HTR-8/SVneo (cell line): ENCODE results near the gene BAIAP2L1.
A peak's percentile ranks its signal among the peaks of the same experiment; 100 is the strongest.

Experiments used
- DNase-seq: peaks from one replicate; pipeline ENCODE4 v3.0.0; 2011; ENCODE audit warnings: low spot score, mixed read lengths; ENCODE audit not compliant: insufficient read length
- FAIRE-seq: peaks from 2 replicates; lab custom pipeline; 2011; peaks lifted over from hg19 to GRCh38; lab: Jason Lieb, UNC

Gene BAIAP2L1

DNA sequence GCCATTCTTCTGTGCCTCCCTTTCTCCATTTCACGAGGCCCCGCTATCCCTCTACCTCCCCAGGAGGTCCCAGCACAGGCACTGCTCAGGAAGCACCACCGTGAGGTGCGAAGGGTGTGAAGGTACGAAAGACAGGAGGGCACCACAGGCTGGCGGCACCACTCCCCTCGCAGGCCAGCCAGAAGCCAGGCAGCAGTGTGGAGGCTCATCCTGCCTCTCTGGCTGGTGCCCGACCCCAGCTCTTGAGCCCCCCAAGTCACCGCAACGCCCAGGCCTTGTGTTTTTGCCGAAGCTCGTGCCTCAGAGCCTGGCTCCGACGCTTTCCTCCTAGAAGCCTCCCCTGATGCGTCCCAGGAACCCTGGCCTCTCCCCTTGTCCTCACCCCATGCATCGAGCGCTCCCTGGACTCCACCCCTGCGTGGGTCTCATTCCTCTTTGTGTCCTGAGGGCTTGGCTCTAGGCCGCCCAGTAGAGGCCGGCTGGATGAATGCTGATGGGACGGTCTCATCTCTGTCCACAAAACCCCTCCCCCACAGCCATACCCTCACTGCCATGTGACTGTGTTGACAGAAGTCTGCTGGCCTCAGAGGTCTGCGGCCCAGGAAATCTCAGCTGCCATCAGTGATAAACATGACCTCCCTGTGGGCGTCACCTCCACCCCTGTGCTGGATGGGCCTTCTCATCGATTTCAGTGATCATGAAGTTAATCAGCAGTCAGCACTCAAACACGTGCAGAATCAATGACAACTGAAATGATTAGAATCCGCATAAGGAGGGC lies 100.1 kb downstream of the BAIAP2L1 start:
- no peak for FAIRE-seq
- DNase-seq: no peak

DNA sequence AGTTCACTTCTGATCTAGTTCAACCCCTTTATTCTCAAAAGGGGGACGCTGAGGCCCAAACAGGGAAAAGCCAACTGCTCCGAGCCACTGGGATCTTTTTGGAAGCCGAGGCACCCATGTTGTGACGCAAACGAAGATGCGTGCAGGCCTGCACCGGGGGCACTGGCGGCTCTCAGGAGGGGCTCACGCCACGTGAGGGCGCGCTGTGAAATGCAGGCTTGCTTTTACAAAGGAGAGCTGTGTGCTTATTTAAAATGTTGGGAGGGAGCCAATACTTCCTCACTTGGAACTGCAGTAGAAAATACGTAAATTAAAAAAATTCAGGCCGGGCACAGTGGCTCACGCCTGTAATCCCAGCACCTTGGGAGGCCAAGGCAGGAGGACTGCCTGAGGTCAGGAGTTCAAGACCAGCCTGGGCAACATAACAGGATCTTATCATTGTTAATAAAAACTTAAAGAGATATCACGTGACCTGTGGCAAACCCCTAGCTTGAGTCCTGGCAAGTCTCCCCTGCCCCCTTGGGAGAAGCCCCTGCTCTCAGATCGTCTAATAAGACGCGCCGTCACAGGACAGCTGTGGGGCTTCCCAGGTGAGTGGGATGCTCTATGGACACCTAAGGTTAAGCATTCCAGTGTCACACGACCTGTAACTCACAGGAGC lies 103.1 kb downstream of the BAIAP2L1 start:
- FAIRE-seq (no peak), DNase-seq (no peak)

DNA sequence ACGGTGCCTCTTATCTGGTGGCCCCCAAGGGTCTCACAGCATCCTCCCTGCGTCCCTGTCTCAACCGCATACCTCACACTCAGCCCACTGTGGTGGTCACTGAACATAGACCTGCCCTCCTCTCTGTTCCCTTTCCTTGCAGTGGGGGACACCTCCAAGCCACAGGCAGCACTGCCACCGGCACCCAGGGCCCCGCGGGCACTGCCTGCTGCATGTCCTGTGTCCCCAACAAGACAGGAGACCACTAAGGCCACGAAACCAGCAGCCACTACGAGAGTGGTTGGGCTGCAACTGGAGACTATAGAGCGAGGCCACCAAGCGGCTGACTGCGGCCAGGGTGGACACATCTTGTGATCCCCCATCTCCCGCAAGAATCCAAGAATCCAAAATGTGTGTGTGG lies 104.1 kb downstream of the BAIAP2L1 start:
- no peak for DNase-seq
- FAIRE-seq: no peak

DNA sequence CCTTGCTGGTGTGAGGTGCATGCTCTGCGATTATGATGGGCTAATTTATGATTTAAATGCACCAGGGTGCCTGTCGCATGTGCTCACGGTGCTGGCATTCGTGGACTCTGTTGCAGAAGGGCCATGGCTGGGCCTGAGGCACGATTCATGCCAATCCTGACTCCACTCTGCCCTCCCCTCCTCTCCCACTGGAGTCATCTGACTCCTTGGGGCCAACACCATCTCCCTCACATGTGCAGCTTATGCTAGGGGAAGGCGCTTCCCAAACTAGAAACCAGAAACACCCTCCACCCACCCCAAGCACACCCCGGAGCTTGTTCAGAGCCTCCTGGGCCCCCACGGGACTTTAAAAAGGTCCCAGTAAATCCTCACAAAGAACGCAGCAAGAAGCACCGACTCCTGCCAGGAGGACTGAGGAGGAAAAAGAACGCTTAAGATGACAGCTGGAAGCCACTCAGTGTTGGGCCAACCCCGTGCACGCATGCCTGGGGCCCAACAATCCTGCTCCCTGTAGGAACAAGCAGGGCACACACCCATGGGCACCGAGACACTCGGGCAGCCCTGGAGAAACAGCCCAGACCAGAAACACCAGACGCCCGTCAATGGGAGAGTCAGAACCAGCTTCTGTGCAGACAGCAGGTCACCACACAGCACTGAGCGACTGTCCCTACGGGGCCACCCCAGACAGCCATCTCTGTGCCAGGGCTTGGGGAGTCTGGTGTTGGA lies 105.3 kb downstream of the BAIAP2L1 start:
- FAIRE-seq (no peak), DNase-seq (no peak)

DNA sequence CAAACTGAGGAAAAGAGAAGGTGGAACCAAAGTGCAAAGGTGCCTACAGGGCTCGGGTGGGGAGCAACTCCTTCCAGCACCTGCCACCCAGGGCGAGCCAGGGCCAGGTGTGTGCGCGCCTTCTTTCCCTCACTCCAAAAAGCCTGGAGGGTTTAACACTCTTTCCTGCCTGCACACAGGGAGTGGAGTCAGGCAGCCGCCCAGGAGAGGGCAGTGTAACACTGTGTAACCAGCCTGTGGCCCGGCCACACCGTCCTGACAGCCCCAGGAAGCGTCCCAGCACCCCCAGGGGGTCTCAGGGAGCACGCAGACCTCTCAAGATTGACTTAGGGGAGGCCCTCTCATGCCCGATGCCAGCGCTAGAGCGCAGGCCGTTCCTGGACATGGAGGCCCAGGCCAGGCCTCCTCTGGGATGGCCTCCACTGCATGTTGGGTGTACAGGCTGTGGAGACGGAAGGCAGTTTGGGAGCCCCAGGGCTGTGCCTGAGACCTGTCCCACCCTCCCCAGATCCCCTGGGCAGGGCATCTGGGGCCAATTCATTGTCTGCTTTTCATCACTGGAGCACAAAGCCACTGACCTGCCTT lies 106.0 kb downstream of the BAIAP2L1 start:
- no peak for FAIRE-seq
- DNase-seq: peak; percentile 71

DNA sequence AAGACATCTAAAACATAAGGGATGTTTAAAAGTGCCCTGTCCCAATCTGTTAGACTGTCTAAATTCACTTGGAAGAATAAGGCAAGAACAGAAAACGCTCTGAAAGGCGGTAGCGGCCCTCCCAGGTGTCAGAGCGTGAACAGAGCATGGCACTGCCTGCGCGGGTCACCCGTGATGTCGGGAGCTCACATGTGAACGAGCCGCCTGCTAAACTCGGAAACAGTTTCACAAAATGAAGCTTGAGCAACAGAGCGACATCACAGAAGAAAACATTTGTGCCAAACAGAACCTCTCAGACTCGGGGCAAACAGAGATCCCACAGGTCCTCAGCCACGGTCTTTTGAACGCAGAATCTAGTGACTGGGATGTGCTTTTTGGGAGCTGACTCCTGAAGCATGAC lies 106.6 kb downstream of the BAIAP2L1 start:
- FAIRE-seq: no peak
- DNase-seq: no peak

DNA sequence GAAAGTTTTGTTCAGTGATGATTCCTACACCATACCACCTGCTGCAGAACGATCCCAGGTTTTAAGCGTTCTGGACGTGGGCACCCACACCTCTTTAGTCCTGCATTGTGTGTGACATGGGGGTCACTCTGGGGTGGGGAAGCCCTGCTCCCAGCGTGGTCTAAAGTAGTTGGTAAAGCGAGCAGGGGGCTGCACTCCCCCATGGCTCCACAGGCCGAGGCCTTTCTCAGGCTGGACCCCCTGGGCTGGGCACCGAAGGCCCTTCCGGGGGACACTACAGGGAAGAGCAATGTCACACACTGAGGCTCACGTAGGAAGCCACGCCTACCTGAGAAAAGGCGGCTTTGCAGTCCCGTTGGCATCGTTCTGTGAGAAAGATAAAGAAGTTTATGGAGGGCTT lies 107.1 kb downstream of the BAIAP2L1 start:
- FAIRE-seq: no peak
- DNase-seq: no peak

DNA sequence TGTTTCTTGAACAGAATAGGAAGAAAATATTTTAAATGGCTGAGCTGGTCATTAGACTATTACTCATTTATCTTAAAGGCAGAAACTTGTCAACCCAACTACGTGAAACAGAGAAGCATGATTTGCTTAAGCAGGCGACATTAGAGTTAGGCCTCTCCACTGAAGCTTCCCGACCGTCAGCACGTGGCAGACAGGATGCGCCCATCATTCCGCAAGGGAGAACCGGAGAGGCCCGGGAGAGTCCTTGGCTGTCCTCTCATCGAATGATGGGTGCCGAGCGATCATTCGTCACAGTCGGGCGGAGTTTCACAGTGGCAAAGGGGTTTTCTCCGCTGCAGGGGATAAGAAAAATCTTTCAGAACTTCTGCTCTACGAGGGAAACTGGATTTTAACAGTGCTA lies 107.6 kb downstream of the BAIAP2L1 start:
- FAIRE-seq (no peak), DNase-seq (no peak)

DNA sequence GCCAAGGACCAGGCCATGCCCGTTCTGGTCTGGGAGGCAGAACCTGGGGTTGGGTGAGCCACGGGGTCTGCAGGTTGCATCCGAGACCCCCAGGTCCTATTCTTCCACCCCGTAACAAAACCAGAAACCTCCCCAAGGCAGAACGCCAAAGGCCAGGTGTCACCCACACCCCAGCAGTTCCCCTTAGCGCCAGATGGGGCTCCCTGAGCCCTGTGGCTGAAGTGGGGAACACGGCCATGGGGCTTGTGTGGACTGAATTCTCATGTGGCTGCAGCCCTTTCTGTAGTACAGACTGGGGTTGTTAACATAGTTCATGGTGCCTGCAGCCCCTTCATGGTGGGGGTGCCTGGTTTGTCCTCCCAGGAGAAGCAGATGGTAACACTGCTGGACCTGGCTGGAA lies 109.2 kb downstream of the BAIAP2L1 start:
- DNase-seq (no peak), FAIRE-seq (no peak)

DNA sequence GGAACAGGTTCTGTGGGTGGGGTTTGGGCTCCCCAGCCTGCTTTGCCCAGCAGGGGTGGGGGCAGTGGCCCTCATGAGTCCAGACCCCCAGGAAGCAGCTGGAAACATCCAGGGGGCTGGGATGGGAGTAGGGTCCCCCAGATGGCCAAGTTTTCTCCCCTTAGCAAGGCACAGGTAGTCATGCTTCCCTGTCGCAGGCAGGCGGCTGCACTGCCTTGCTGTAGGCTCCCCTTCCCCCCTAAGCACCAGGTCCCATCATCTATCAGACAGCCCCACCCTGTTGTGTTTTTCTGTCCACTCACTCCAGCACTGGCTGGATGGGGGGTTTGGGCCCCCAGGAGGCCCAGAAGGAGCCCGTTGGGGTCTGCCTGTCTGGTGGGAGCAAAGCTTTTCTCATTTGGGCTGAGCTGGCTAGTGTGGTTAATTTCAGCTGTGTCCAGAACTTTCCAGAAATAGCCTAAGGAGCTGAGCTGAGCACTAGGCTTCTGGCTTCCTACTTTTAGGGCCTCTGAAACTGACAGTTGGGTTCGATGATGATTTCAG lies 111.5 kb downstream of the BAIAP2L1 start:
- DNase-seq (no peak), FAIRE-seq (no peak)

DNA sequence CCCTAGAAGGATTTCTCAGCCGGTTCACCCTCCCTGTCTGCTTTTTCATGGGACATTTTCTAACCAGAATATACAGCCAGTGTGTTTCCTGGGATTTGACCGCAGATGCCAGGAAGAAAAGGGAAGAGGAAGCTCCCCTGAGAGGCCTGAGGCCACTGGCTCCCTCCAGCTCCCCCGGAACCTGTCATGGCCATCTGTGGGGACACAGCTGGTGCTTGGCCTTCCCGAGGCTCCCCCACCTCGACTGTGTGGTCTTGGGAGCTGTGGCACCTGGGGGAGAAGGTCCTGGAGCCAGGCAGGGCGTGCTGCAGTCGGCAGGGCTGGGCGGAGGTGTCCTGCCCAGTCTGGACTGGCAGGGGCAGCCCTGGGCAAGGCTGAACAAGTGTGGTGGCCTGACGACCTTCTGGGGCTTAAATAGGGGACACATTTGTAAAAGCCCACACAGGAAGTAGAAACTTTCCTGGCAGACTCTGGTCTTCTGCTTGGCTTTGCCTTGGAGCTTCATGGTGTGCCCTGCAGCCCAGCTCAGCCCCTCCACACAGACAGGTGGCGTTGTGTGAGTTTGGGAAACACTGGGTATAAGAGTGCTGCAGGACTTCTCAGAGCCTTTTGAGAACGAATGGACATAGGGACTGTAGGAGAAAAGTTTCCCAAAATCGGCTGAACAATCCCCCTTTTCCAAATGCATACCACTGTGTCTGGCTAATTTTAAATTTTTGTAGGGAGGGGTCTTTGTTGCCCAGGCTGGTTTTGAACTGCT lies 112.6 kb downstream of the BAIAP2L1 start:
- FAIRE-seq (no peak), DNase-seq (no peak)

DNA sequence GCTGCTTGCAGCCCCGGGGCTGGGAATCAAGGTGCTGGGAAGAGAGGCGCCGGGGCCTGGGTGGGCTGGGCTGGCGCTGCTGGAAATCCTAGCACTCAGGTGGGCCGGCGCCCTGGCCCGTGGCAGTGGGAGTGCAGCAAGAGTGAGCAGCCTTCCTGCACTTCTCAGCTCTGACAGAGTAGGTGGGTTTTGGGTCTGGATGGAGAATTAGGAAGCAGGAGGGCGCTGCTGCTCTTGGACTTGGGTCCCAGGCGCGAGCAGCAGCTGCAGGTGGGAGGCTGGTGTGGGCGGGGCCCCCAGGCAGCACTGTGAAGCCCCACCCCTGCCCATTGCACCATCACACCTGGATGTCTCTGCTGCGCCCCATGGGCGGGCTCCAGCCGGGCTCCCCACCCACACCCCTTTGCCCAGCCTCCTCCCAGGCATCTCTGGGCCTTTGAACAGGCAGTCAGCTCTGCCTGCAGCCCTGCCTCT lies 113.4 kb downstream of the BAIAP2L1 start:
- no peak for FAIRE-seq
- no peak for DNase-seq

DNA sequence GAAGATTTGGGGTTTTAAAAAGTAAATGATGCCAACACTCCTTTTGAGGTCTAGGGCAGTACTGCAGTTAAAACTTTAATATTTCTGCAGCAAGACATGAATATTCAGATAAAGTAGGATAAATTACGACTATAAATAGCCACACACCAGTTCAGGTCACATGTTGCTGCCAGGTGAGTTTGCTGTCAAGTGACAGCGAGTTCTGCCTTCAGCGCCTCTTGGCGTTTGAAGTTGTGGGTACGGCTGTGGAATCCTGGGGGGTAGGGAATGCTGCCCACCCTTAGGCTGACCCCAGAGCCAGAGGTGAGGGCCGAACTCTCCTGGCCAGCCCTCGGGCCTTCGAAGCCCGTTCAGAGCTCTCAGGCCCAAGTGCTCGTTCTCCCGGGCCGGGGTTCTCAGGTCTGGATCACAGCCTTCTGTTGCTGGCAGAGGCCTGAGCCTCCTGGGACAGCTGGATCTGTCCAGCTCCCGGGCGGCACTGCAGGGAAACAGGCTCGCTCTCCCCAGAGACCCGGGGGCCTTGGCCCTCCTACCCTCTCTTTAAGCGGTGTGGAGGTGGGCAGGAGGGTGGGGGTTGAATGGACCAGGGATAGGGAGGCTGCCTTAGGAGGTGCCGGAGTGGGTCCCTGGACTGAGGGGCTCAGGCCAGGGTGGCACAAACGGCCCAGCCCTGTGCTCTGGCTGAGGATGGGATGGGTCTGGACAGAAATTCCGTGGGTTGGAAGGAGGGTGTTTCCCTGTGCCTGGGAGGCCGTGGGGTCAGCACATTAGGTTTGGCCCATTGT lies 114.0 kb downstream of the BAIAP2L1 start:
- FAIRE-seq: no peak

DNA sequence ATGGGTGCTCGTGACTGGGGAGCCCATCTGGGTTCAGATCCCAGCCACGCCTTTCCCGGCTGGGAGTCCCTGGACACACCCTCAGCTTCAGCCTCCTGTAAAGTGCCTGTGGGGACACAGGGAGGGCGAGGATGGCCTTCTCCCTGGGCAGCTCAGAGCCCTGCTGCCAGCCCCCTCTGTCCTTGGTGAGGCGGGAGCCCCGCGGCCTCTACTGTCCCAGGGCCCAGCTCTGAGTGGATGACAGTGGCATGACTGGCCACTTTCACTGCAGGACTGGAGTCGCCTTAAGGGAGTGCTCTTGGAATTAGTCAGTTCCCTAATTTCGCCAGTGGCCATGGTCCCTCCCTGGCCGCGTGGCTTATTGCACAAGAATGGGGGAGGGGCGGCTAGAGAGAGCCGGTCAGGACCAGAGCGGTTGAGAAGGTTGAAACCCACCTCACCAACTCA lies 114.8 kb downstream of the BAIAP2L1 start:
- no peak for DNase-seq
- no peak for FAIRE-seq

More for the DNA sequence above, 114.0 kb downstream of the BAIAP2L1 start:
- no peak for DNase-seq

DNA sequence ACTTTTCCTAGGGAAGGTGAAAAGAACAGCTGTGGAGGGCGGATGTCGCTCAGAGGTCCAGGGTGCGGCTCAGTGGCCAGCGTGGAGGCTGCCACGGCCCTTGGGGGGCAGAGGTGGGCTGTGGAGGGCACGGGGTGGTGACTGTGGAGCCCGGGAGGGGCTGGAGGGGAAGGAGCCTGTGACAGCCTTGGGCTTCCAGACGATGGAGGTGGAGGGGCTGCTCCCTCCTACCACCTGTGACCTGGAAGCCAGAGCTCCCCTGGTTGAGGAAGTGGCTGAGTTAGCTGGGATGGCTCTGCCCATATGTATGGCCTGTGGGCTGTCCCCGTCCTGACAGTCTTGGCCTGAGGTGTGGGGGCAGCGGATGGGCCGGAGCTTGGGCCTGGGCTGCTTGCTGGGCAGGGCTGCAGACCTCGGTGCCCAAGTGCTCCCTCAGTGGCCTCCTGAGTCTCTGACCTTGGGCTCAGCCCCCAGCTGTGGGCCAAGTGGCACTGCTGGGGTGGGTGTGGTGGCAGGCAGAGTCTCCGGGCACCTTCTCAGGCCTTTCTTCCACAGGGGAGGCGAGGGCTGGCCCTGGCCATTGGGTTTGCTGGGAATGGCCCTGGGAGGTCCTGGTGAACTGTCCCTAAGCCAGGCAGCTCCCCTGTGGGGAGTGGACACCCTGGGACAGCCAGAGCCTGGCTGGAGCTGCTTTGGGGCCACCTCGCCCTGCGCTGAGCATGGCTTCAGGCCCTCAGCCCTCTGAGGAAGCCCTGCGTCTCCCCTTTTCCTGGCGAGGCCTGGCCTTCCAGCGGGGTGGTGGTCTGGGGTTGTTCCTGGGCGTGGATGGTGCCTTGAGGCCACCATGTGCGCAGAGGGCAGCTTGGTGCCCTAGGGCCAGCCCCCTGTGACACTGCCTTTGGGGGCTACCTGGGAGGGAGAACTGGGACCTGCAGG lies 115.5 kb downstream of the BAIAP2L1 start:
- DNase-seq (no peak), FAIRE-seq (no peak)

DNA sequence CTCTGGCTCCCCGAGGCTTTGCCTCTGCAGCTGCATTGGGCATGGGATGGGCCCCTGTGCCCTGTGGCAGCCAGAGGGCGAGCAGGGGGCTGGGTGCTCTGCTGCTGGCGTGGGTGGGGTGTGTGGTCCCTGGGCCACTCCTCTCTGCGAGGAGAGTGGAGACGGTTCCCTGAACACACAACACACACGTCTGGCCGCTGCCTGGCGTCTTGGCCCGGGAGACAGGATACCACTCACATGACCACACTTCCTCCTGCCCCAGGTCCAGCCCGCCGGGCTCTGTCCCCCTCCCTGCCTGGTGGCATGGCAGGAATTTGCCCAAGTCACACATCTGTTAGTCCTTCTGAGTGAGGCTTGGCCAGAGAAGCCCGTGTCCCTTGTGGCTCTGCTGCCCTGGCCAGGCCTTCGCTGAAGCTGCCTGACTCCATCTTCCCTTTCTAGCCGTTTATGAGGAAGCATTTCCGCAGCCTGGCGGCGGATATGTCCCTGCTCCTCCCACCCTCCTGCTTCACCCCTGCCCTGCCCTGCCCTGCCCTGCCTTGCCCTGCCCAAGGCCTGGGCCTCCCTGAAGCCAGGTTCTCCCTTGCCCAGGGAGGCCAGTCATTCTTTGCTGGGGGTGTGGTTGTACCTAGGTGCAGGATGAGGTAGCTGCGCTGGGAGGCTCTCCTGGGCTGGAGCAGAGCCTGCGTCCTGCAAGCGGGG lies 116.4 kb downstream of the BAIAP2L1 start:
- DNase-seq (no peak), FAIRE-seq (no peak)

DNA sequence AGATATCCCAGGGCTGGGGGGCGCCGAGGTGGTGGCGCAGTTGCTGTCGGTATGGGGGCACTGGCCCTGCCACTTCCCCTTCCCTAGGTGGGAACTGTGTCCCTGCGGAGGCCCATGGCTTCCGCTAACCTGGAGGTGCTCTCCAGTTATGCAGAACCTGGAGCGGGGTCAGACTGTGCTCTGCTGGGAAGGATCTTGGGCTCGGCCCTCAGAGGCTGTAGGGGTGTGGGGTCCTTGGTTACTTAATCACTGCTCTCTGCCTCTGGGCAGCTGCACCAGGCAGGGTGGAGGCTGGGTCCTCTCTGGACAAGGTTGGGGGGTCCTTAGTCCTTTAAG lies 117.0 kb downstream of the BAIAP2L1 start:
- FAIRE-seq: no peak

More for the DNA sequence above, 117.0 kb downstream of the BAIAP2L1 start:
- no peak for DNase-seq
